HEK293 (cell line): ENCODE data around the gene STK32A.

Experiments
- CTCF ChIA-PET: fragments of 350-600 bp; formaldehyde crosslinking; extraction: SDS; loops from one replicate; lab custom pipeline; 2021; ENCODE audit warnings: antibody characterized with exemption; lab: Yijun Ruan, JAX
- POLR2A ChIA-PET: fragments of 300-600 bp; formaldehyde crosslinking; extraction: SDS; loops from one replicate; lab custom pipeline; 2020; ENCODE audit warnings: antibody characterized with exemption, inconsistent platforms; lab: Yijun Ruan, JAX
- H3K27ac ChIP-seq: fragments of 200-500 bp; sonication (Bioruptor generic); 2 replicates; pipeline ENCODE4 v1.5.1; 2014; ENCODE audit warnings: low read depth, low read length, control low read depth, inconsistent platforms; ENCODE audit errors: extremely low read depth
- H3K36me3 ChIP-seq, 2 experiments: fragments of 200-500 bp in 1 of 2; sonication (Bioruptor generic) in 1 of 2; 1 replicate in 1 of 2; 2 replicates in 1 of 2; pipeline ENCODE4 v1.5.1; 2014 to 2017; ENCODE audit warnings: inconsistent platforms in 2 of 2, low read length in 2 of 2; ENCODE audit not compliant: control insufficient read depth in 2 of 2, insufficient read depth in 1 of 2
- H3K4me1 ChIP-seq: fragments of 200-500 bp; sonication (Bioruptor generic); 2 replicates; pipeline ENCODE4 v1.5.1; 2014; ENCODE audit warnings: mild to moderate bottlenecking, low read length, inconsistent platforms; ENCODE audit not compliant: control insufficient read depth, insufficient read depth
- H3K4me3 ChIP-seq: 2 replicates; pipeline ENCODE4 v1.5.1; 2011; ENCODE audit warnings: low read depth, mild to moderate bottlenecking, control low read depth, low read length, moderate library complexity
- H3K9me3 ChIP-seq: fragments of 200-500 bp; sonication (Bioruptor generic); 2 replicates; pipeline ENCODE4 v1.5.1; 2014; ENCODE audit warnings: low read depth, low read length, inconsistent platforms; ENCODE audit not compliant: control insufficient read depth, insufficient read depth
- FEZF1 ChIP-seq: fragments of 450-650 bp; formaldehyde crosslinking; IDR thresholded peaks from 2 replicates; pipeline ENCODE4 v1.5.1; 2016; ENCODE audit warnings: missing biosample characterization, missing genetic modification characterization
- GFI1B ChIP-seq: fragments of 450-650 bp; formaldehyde crosslinking; IDR thresholded peaks from 2 replicates; pipeline ENCODE4 v1.5.1; 2016; ENCODE audit warnings: missing biosample characterization, missing genetic modification characterization
- GLI4 ChIP-seq: fragments of 450-650 bp; formaldehyde crosslinking; IDR thresholded peaks from 2 replicates; pipeline ENCODE4 v1.5.1; 2016; ENCODE audit warnings: missing biosample characterization, missing genetic modification characterization
- SP3 ChIP-seq: fragments of 450-650 bp; formaldehyde crosslinking; IDR thresholded peaks from 2 replicates; pipeline ENCODE4 v1.5.1; 2016; ENCODE audit warnings: missing biosample characterization, missing genetic modification characterization
- YY1 ChIP-seq: fragments of 450-650 bp; formaldehyde crosslinking; IDR thresholded peaks from 2 replicates; pipeline ENCODE4 v1.5.1; 2018; ENCODE audit warnings: missing biosample characterization, missing genetic modification characterization
- ZBTB48 ChIP-seq: fragments of 450-650 bp; formaldehyde crosslinking; IDR thresholded peaks from 2 replicates; pipeline ENCODE4 v1.5.1; 2016; ENCODE audit warnings: missing biosample characterization, missing genetic modification characterization
- ZFP37 ChIP-seq: fragments of 450-650 bp; formaldehyde crosslinking; IDR thresholded peaks from 2 replicates; pipeline ENCODE4 v1.5.1; 2016; ENCODE audit warnings: missing biosample characterization, missing genetic modification characterization
- ZNF133 ChIP-seq: fragments of 450-650 bp; formaldehyde crosslinking; IDR thresholded peaks from 2 replicates; pipeline ENCODE4 v1.5.1; 2016; ENCODE audit warnings: missing biosample characterization, missing genetic modification characterization
- ZNF140 ChIP-seq: fragments of 450-650 bp; formaldehyde crosslinking; IDR thresholded peaks from 2 replicates; pipeline ENCODE4 v1.5.1; 2016; ENCODE audit warnings: missing biosample characterization, missing genetic modification characterization
- ZNF221 ChIP-seq: fragments of 450-650 bp; formaldehyde crosslinking; IDR thresholded peaks from 2 replicates; pipeline ENCODE4 v1.5.1; 2017; ENCODE audit warnings: missing biosample characterization, missing genetic modification characterization, borderline replicate concordance
- ZNF239 ChIP-seq: fragments of 450-650 bp; formaldehyde crosslinking; IDR thresholded peaks from 2 replicates; pipeline ENCODE4 v1.5.1; 2016; ENCODE audit warnings: missing biosample characterization, missing genetic modification characterization
- ZNF24 ChIP-seq: fragments of 450-650 bp; formaldehyde crosslinking; IDR thresholded peaks from 2 replicates; pipeline ENCODE4 v1.5.1; 2016; ENCODE audit warnings: missing biosample characterization, missing genetic modification characterization
- ZNF354C ChIP-seq: fragments of 450-650 bp; formaldehyde crosslinking; IDR thresholded peaks from 2 replicates; pipeline ENCODE4 v1.5.1; 2016; ENCODE audit warnings: missing biosample characterization, missing genetic modification characterization, low read depth, borderline replicate concordance
- ZNF433 ChIP-seq: fragments of 450-650 bp; formaldehyde crosslinking; IDR thresholded peaks from 2 replicates; pipeline ENCODE4 v1.5.1; 2016; ENCODE audit warnings: missing biosample characterization, missing genetic modification characterization, low read depth
- ZNF510 ChIP-seq: fragments of 450-650 bp; formaldehyde crosslinking; IDR thresholded peaks from 2 replicates; pipeline ENCODE4 v1.5.1; 2018; ENCODE audit warnings: mild to moderate bottlenecking, missing genetic modification characterization, missing biosample characterization; ENCODE audit not compliant: insufficient replicate concordance
- ZNF514 ChIP-seq: fragments of 450-650 bp; formaldehyde crosslinking; IDR thresholded peaks from 2 replicates; pipeline ENCODE4 v1.5.1; 2016; ENCODE audit warnings: missing biosample characterization, missing genetic modification characterization
- ZNF521 ChIP-seq: fragments of 450-650 bp; formaldehyde crosslinking; IDR thresholded peaks from 2 replicates; pipeline ENCODE4 v1.5.1; 2017; ENCODE audit warnings: missing biosample characterization, mild to moderate bottlenecking, missing genetic modification characterization
- ZNF660 ChIP-seq: fragments of 450-650 bp; IDR thresholded peaks from 2 replicates; pipeline ENCODE4 v1.5.1; 2018; ENCODE audit warnings: missing biosample characterization, mild to moderate bottlenecking, missing genetic modification characterization
- ZNF843 ChIP-seq: fragments of 450-650 bp; formaldehyde crosslinking; IDR thresholded peaks from 2 replicates; pipeline ENCODE4 v1.5.1; 2016; ENCODE audit warnings: missing biosample characterization, missing genetic modification characterization
- ZSCAN16 ChIP-seq: fragments of 450-650 bp; formaldehyde crosslinking; IDR thresholded peaks from 2 replicates; pipeline ENCODE4 v1.5.1; 2016; ENCODE audit warnings: missing biosample characterization, missing genetic modification characterization
- TF ChIP-seq, protein P1 (sequence below): fragments of 450-650 bp; formaldehyde crosslinking; IDR thresholded peaks from 2 replicates; pipeline ENCODE4 v1.5.1; 2016; ENCODE audit warnings: missing biosample characterization, missing genetic modification characterization
- TF ChIP-seq, protein P2 (sequence below): fragments of 450-650 bp; formaldehyde crosslinking; IDR thresholded peaks from 2 replicates; pipeline ENCODE4 v1.5.1; 2017; ENCODE audit warnings: missing biosample characterization, missing genetic modification characterization

Gene STK32A

DNA sequence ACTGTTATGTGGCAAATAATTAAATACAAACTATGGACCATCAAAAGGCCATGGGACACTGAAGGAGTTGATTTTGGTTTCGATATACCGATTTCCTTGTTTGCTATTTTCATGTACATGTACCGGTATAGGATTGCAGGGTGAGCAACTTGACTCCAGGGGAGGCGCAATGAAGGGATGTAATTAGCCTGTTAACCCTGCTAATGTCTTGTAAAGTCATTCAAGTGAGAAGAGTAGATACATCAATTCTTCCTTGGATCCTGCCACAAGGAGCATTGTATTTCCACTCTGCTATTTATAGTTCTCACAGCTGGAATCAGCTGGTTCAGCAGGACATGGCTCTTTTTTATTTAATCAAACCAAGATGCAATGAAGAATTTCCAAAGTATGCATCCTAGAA, 102.0 kb downstream of the STK32A start (continued):
- TF ChIP-seq ZNF239 (tag by site-specific recombination) = no peak

DNA sequence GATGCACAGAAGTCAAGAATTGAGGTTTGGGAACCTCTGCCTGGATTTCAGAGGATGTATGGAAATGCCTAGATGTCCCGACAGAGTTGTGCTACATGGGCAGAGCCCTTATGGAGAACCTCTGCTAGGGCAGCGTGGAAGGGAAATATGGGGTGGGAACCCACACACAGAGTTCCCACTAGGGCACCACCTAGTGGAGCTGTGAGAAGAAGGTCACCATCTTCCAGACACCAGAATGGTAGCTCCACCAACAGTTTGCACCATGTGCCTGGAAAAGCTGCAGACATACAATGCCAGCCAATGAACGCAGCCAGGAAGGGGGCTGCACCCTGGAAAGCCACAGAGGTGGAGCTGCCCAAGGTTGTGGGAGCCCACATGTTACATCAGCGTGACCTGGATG, 104.5 kb downstream of the STK32A start:
- POLR2A ChIA-PET = no interaction called here
- TF ChIP-seq ZFP37 (tag by site-specific recombination) = no peak
- no peak for TF ChIP-seq ZNF510 (tag by site-specific recombination)
- no peak for TF ChIP-seq ZNF514 (tag by site-specific recombination)
- TF ChIP-seq ZSCAN16 = no peak
- TF ChIP-seq ZNF521 (tag by site-specific recombination) = no peak
- TF ChIP-seq ZNF660 (tag by site-specific recombination) = no peak
- no peak for TF ChIP-seq ZNF133 (tag by site-specific recombination)
- no peak for TF ChIP-seq GLI4
- TF ChIP-seq ZNF239 (tag by site-specific recombination) = no peak
- TF ChIP-seq, protein P1, sequence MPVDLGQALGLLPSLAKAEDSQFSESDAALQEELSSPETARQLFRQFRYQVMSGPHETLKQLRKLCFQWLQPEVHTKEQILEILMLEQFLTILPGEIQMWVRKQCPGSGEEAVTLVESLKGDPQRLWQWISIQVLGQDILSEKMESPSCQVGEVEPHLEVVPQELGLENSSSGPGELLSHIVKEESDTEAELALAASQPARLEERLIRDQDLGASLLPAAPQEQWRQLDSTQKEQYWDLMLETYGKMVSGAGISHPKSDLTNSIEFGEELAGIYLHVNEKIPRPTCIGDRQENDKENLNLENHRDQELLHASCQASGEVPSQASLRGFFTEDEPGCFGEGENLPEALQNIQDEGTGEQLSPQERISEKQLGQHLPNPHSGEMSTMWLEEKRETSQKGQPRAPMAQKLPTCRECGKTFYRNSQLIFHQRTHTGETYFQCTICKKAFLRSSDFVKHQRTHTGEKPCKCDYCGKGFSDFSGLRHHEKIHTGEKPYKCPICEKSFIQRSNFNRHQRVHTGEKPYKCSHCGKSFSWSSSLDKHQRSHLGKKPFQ (tag by site-specific recombination) = no peak
- TF ChIP-seq SP3 (tag by site-specific recombination) = no peak
- no peak for TF ChIP-seq YY1 (tag by site-specific recombination)
- no peak for TF ChIP-seq ZNF140 (tag by site-specific recombination)
- TF ChIP-seq ZNF221 = no peak
- TF ChIP-seq, protein P2, sequence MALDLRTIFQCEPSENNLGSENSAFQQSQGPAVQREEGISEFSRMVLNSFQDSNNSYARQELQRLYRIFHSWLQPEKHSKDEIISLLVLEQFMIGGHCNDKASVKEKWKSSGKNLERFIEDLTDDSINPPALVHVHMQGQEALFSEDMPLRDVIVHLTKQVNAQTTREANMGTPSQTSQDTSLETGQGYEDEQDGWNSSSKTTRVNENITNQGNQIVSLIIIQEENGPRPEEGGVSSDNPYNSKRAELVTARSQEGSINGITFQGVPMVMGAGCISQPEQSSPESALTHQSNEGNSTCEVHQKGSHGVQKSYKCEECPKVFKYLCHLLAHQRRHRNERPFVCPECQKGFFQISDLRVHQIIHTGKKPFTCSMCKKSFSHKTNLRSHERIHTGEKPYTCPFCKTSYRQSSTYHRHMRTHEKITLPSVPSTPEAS (tag by site-specific recombination) = no peak
- TF ChIP-seq ZNF433 = no peak
- TF ChIP-seq GFI1B (tag by site-specific recombination) = no peak
- TF ChIP-seq, all 188 proteins: peak for 0
- CTCF ChIA-PET = interaction anchor here (0.7 kb wide), 1 partner anchor 852 kb away, joined by 3 read pairs; no protein-coding TSS in a partner anchor
- no peaks in the 10 kb centered on the region for H3K36me3 ChIP-seq
- H3K4me1 ChIP-seq = peaks cover 2% of the 10 kb centered on the region; the same call in 1 of the 2 replicates
- no peaks in the 10 kb centered on the region for H3K9me3 ChIP-seq
- no peak overlapping the region for H3K4me3 ChIP-seq
- no peak overlapping the region for H3K27ac ChIP-seq

DNA sequence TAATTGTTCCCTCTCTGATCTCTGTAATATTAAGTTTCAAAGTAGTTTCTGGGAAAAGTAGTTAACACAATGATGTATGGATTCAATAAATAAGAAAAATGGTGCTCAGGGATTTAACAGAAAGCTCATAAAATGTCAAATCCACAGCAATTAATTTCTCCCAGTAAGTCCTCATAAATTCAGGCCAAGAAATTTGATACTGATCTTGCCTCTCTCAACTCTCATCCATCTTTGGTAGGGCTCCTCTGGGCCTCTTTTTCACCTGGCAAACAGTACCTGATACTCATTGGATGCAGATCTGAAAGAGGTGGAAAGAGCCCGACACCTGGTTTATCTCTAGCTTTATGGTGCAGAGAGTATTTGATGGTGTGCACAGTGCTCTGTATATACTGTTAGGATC, 106.1 kb downstream of the STK32A start:
- no peak overlapping the region for H3K27ac ChIP-seq
- H3K9me3 ChIP-seq = no peaks in the 10 kb centered on the region
- TF ChIP-seq FEZF1 (peak; percentile 13; the same call in 1 of the 2 replicates), ZNF843 (tag by site-specific recombination) (0 out of 2 replicates have a peak, but pooled peaks have one; percentile 23), ZNF354C (no peak), ZNF24 (tag by site-specific recombination) (no peak), ZBTB48 (tag by site-specific recombination) (no peak)
- TF ChIP-seq, all 188 proteins: peak for 2
- Histone ChIP-seq H3K4me1 (peaks cover 2% of the 10 kb centered on the region; the same call in 1 of the 2 replicates), H3K4me3 (no peak overlapping the region), H3K36me3 (no peaks in the 10 kb centered on the region)
- POLR2A ChIA-PET = no interaction called here
- CTCF ChIA-PET = no interaction called here
